RWPE1 (cell line): ENCODE results near the gene ATP8B1.

Source experiments
- CTCF ChIA-PET: fragments of 350-600 bp; sonication (Branson Sonifier 250); formaldehyde crosslinking; extraction: SDS; loops from one replicate; lab custom pipeline; 2021; lab: Yijun Ruan, JAX
- POLR2A ChIA-PET: fragments of 400-600 bp; formaldehyde crosslinking; extraction: SDS; loops from one replicate; lab custom pipeline; 2020; ENCODE audit warnings: antibody characterized with exemption; ENCODE audit not compliant: low non-redundant PET; lab: Yijun Ruan, JAX
- DNase-seq: peaks from one replicate; pipeline ENCODE4 v3.0.0; 2012; ENCODE audit warnings: low spot score
- H3K27ac ChIP-seq: fragments of 450-650 bp; 2 replicates; pipeline ENCODE4 v1.5.1; 2017
- CTCF ChIP-seq: fragments of 450-650 bp; conservative IDR thresholded peaks from 2 replicates; pipeline ENCODE4 v1.5.1; 2017; ENCODE audit warnings: low read depth, mild to moderate bottlenecking

The ATP8B1 gene

DNA sequence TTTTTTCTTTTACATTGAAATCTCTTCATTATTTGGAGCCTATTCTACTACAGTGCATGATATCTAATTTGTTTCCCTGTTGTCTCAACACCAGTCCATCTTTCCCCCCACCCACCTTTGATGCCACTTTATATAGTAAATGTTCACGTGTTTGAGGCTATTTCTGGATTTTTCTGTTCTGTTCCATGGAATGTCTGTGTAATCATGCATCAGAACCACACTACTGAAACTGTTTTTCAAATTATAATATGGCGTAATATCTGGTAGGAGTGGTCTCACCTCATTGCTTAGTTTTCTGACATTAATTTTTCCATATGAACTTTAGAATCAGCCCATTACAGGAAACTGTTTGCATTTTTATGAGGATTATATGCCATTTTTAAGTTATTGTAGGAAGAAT is 162.4 kb downstream of the ATP8B1 start:
- no peak for TF ChIP-seq CTCF
- H3K27ac ChIP-seq: no peak overlapping the region
- POLR2A ChIA-PET: no interaction called here
- CTCF ChIA-PET: interaction anchor here (1.0 kb wide), 1 partner anchor 119 kb away, joined by 3 read pairs; no protein-coding TSS in a partner anchor
- DNase-seq: no peak

DNA sequence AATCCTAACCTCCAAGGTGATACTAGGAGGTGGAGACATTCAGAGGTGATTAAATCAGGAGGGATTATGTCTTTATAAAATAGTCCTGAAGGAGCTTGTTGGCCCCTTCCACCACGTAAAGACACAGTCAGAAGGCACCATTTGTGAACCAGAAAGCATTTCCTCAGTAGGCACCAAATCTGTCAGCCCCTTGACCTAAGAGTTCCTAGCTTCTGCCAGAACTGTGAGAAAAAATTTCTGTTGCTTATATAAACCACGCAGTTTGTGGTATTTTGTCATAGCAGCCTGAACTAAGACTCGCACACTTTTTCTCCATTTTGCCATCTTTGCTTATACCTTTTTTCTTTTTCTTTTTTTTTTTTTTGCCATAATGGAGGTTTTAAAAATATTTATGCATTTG is 162.9 kb downstream of the ATP8B1 start:
- no peak for TF ChIP-seq CTCF
- CTCF ChIA-PET: interaction anchor here (0.6 to 1.0 kb wide), 2 partner anchors 67 to 120 kb away, joined by 3 read pairs; no protein-coding TSS in a partner anchor
- no peak for DNase-seq
- POLR2A ChIA-PET: no interaction called here
- no peak overlapping the region for H3K27ac ChIP-seq

DNA sequence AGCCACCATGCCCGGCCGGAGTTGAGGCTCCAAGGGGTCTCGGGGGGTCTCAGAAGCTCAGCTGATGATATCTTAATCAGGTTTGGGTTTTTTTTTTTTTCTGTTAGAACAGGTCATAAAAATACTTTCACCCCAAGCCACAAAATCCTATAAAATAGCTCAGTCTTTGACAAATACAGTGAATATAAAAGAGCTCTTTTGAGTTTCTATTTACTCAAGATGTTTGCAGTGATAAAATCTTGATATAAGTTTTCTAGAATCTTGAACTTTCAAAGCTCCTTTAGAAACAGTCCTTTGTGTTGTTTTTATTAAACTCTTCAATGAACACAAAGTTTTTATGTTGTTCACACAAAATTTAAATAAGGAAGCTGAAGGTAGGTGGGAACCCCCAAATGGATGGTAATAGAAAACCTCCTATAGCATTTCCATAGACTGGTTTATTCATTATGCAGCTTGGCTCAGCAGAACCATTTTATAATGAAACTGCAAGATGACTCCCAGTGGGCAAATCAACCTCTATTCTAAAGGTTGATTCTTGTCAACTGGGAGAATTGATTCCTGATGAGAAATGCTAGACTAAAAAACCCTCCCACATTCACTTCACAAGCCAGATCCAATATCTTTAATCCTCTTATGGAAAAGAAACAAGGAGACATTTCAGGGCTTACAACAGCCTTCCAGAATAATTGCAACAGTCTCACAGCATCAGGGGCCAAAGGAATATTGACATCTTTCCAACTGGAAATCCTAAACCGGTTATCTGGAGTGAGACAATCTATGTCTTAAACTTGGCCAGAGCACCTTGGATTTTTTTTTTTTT is 167.9 kb downstream of the ATP8B1 start:
- no peak overlapping the region for H3K27ac ChIP-seq
- CTCF ChIA-PET: no interaction called here
- no peak for DNase-seq
- POLR2A ChIA-PET: no interaction called here
- no peak for TF ChIP-seq CTCF

DNA sequence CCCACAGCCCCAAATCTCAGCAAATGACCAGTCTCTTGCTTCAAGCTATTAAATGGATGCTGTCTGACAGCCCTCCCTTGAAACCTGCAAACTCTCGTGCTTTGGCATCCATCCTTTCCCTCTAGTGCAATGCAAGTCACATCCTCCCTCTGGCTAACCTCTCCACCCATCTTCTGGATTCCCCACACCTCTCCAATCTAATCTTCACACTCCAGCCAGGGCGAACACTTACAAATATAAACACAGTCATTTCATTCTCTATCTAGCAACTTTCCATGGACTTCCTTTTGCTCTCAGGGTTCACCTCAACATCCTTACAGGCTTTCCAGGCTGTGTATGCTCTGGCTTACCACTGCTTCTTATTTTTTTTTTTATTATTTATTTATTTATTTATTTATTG is 171.4 kb downstream of the ATP8B1 start:
- TF ChIP-seq CTCF: no peak
- POLR2A ChIA-PET: no interaction called here
- H3K27ac ChIP-seq: no peak overlapping the region
- DNase-seq: no peak
- CTCF ChIA-PET: no interaction called here

DNA sequence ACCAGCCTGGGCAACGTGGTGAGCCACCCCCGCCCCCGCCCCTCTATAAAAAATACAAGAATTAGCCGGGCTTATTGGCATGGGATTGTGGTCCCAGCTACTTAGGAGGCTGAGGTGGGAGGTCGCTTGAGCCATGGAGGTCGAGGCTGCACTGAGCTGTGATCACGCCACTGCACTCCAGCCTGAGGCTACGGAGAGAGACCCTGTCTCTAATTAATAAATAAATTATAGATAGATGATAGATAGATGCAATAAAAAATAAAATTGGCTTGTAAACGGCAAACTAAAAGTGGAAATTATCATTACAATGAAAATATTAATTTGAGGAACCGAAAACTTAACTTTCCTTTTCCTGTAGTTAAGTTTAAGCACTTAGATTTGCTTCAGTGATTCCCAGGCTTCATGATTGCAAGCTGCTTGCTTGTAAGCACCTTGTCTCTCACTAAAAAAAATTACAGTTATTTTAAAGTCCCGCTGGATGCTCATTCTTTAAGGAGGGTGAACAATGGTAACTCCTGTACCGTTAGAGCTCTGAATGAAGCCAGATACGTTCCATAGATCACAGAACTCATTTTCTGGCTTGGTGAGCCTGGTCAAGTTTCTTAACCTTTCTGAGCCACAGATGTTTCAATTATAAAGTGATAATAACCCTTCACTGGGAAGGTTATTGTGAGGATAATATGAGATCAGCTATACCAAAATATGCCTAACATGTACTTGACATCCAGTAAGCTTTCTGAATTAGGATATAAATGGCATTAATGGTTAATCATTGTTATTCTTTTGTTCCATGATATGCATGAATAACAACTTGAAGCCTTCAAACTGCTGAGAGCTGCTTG is 172.1 kb downstream of the ATP8B1 start:
- CTCF ChIA-PET: no interaction called here
- DNase-seq: no peak
- POLR2A ChIA-PET: no interaction called here
- no peak for TF ChIP-seq CTCF
- peak overlapping the region; percentile 71 for H3K27ac ChIP-seq

GRCh38 chr18:57630002-57630753 is 172.9 kb downstream of the ATP8B1 start:
- peak; percentile 85 for TF ChIP-seq CTCF
- DNase-seq: peak; percentile 75
- ChIA-PET CTCF (interaction anchor here (0.7 kb wide), 1 partner anchor 901 kb away, joined by 3 read pairs; no protein-coding TSS in a partner anchor), POLR2A (interaction anchor here (0.6 kb wide), 1 partner anchor 64 kb away, joined by 4 read pairs; no protein-coding TSS in a partner anchor)
- H3K27ac ChIP-seq: peak overlapping the region; percentile 71
